Neuron (in vitro differentiated cells): Measurements from ENCODE around the gene LAMB4.

Experiments used
- H2AFZ ChIP-seq: one replicate; pipeline ENCODE4 v1.6.1; 2013; ENCODE audit warnings: low read depth, mild to moderate bottlenecking, inconsistent platforms, low read length, moderate library complexity
- H3K27me3 ChIP-seq: one replicate; pipeline ENCODE4 v1.6.1; 2013; ENCODE audit warnings: low read length; ENCODE audit not compliant: insufficient read depth
- H3K36me3 ChIP-seq: one replicate; pipeline ENCODE4 v1.6.1; 2013; ENCODE audit warnings: low read length; ENCODE audit not compliant: insufficient read depth
- H3K4me1 ChIP-seq: one replicate; pipeline ENCODE4 v1.6.1; 2013; ENCODE audit warnings: low read length; ENCODE audit not compliant: insufficient read depth
- H3K4me3 ChIP-seq: 2 replicates; pipeline ENCODE4 v1.5.1; 2013; ENCODE audit warnings: mild to moderate bottlenecking, low read length, moderate library complexity
- H3K9me3 ChIP-seq: one replicate; pipeline ENCODE4 v1.6.1; 2013; ENCODE audit warnings: low read length

The LAMB4 gene

DNA sequence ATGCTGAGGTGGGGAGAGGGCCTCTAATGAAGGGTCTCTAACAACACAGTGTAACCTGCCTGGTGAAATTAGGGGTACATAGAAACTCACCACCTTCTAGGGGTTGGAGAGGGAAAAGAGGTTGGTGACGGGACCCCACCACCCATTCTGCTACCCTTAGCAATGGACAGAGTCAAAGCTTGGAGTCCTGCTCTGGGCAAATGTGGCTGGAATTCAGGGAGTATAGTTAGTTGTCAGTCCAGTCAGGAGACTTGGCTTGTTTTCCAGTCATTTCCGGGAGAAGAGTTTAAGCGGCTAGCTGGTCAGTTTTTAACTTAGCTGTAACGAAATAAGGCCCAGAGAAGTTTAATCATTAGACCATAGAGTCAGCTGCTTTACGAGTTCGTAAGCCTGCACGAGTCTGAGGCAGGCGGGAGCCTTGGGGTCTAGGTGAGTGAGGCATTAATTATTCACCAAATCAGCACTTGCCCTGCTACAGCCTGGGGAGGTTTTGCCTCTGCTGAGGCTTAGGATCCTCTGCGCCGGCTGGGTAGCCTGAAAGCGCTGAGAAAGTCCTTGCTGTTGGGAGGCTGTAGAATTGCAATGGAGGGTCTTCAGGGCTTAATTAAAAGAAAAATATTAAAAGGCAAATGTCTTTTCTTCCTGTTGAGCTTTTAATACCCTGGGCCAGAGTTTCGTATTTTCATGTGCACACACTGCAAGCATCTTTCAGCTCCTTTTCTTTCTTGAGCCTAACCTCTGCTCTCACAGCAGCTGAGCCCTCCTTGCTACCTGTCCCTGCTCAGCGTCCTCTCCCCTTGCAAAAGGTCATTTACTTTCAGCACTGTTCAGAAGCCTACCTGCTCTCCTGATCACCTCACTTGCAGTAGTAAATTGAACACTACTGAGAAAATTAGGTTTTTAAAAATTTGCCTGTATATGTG is 125.7 kb downstream of the LAMB4 start:
- H3K4me1 ChIP-seq: peaks cover 7% of the 10 kb centered on the region
- H3K9me3 ChIP-seq: peaks cover 9% of the 10 kb centered on the region
- H3K27me3 ChIP-seq: peaks cover 27% of the 10 kb centered on the region
- H3K4me3 ChIP-seq: no peak overlapping the region
- no peaks in the 10 kb centered on the region for H3K36me3 ChIP-seq
- no peak overlapping the region for H2AFZ ChIP-seq

DNA sequence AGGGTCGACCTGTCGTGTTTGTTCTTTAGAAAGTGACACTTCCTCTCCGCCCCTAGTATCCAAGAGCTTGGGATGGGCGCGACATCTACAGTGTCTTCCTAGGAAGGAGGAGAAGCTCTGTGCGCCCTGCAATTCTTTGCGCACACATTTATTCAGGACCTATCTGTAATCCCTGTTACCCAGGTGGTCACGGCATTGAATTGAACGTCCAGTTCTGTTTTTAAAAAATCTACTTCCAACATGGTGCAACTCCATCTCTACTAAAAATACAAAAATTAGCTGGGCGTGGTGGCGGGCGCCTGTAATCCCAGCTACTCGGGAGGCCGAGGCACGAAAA is 126.6 kb downstream of the LAMB4 start:
- Histone ChIP-seq H3K27me3 (peaks cover 27% of the 10 kb centered on the region), H2AFZ (peak overlapping the region; percentile 97), H3K9me3 (peaks cover 9% of the 10 kb centered on the region), H3K4me3 (peak overlapping the region; percentile 59), H3K36me3 (no peaks in the 10 kb centered on the region), H3K4me1 (peaks cover 7% of the 10 kb centered on the region)

DNA sequence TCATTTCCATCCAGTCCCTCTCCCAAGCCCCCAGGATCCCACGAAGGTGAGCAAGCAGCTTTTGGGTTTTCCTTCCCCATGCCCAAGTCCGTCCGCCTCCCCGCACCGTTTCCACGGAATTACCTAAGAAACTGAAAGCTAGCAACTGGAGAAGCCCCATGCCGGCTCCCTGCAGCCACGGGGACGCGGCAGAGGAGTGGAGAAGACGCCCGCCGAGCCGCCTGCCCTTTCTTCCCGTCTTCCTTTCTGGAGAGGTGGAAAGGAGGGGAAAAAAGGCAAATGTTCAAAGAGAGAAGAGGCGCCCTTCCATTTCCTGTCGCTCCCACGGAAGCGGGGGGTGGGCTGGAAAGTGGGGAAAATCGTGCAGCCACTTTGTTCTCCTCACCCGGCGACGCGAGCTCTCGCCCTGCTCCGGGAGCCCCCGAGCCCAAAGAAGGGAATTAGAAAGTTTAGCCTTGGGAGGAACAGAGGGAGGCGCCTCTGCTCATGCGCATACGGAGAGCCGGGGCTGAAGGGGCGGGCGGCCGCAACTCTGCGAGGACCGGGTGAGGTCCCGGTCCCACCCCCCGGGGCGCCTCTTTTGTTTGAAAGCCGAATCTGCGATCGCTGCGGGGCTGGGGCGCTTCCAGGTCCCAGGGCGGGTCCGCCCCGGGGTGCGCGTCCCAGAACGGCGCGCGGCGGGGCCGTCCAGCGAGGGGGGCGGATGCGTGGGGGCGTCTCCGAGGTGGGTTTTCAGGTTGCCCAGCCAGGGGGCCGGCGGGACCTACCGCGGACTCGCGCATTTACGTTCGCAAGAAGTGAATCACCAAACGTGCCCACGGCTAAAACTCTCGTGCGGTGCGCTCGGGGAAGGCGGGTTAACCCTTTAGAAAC is 127.2 kb downstream of the LAMB4 start, which contains the start of gene LAMB1:
Gene LAMB1 (minus strand): TSS at position 436 of the 873 bp plus-strand sequence. CDS start 276 bp downstream, at position 160.
- Histone ChIP-seq H3K9me3 (peaks cover 9% of the 10 kb centered on the region), H3K4me3 (peak within 1 kb of the TSS; percentile 59), H3K36me3 (no peaks in the 10 kb centered on the region), H3K4me1 (peaks cover 7% of the 10 kb centered on the region), H3K27me3 (peaks cover 27% of the 10 kb centered on the region), H2AFZ (peak within 1 kb of the TSS; percentile 97)

- no peaks in the 10 kb centered on the region for H3K36me3 ChIP-seq
- peak overlapping the region; percentile 97 for H2AFZ ChIP-seq
- H3K4me3 ChIP-seq: peak overlapping the region; percentile 59
- peaks cover 27% of the 10 kb centered on the region for H3K27me3 ChIP-seq
- H3K4me1 ChIP-seq: peaks cover 7% of the 10 kb centered on the region
- peaks cover 9% of the 10 kb centered on the region for H3K9me3 ChIP-seq
Measured at GRCh38 chr7:108001764-108002725, 128.1 kb downstream of the LAMB4 start.

DNA sequence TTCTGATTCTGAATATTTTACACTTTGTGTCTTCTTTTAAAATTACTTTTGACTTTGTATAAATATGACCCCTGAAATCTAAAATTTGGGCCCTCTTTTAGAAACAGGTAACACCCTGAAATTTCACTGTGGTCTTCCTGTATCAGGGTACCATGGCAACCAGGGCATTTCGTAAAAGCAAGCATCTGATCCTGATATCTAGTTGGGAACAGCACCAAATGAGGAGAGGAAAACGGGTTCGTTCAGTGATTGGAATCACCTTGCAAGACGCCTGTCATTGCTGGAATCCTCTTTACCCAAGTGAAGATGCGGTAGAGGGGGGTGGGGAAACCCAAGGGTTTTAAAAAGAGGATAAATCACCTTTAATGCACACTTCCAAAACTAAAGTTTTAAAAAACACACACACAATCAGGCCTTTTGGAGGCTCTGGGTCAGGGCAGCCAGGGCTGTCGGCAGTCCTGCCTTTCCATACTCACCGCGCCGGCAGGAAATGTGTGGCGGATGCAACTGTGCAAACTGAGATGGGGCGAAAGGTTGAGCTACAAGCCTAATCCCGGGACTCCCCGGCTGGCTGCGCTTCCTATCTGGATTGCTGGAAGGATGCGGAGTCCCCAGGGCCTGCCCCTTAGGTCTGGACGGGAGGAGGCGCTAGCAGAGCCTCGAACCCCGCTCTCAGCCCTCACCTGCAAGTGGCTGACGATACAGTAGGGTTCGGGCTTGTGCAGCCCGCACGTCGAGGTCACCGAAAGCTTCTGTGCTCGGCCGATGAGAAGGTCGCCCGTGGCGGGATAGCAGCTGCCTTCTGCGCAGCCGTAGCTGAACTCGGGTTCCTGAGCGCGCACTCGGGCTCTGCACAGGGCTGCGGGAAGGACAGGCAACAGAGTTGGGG is 129.0 kb downstream of the LAMB4 start:
- Histone ChIP-seq H3K4me3 (no peak overlapping the region), H3K4me1 (peaks cover 10% of the 10 kb centered on the region), H3K9me3 (peaks cover 9% of the 10 kb centered on the region), H3K36me3 (no peaks in the 10 kb centered on the region), H2AFZ (no peak overlapping the region), H3K27me3 (peaks cover 25% of the 10 kb centered on the region)

DNA sequence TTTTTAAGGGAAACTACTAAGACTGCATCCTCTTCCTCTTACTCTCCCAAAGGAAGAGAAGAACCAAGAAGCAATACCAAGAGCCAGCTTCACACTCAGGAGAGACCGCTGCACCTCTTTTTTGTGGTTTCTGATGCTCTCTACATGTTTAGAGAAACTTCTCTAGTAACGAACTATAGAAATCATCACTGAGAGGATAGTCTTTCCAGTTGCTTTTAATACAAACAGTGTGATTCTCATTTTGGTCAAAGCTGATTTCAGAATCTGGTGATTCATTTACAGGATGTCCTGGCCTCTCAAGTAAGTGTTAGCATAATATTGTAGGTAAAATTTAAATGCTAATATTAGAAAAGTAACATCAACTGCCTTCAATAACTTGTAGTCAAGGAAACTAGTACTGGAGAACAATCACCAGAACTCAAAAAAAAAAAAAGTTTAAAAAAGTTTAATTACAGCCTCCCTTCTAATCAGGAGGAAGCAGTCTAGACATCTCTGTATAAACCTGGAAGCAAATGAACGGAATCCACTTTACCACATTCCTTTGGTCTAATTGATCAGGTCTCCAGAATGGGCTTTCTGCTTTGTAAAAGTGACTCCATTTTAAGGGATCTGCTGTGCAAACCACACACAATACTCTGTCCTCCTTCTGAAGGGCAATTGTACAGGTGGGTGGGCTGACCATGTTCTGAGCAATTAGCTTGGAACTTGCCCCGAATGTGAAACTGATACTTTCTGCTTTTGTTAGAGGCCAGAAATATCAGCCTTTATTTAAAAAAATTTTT is 130.2 kb downstream of the LAMB4 start:
- Histone ChIP-seq H3K4me3 (no peak overlapping the region), H3K36me3 (no peaks in the 10 kb centered on the region), H3K4me1 (peaks cover 22% of the 10 kb centered on the region)

DNA sequence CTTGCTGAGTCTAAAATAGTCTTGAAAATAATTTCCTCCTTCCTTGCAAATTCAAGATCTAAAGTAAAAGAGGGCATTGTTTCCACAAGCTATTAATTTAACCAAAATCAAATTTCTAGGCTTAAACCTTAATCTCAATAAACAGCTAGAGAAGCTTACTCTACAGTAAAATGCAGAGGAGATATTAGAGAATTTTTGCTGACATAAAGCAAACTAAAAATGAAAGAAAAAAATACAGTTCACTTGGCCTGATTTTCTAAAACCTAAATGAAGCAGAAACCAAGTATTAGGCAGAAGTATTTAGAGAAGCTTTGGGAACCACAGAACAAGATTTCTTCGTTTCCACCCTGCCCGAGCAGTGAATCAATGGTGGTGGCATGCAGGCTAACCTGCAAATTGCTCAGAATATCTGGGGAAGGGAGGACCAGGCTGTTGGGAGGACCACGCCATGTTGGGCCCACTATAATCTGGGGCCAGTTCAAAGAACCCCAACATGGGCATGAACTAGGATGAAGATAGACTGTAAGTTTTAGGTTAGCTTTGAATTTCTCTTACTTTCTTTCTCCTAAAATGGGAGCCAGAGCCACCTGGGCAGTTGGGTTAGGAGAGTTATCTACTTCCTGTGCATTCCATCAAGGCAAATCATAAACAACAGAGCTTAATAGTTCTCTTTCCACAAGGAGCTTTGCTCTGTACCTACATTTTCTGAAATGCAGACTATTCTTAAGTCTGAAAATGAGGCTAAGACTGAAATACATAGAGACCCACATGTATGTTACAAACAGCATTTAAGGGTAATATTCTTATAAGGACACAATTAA is 131.3 kb downstream of the LAMB4 start:
- Histone ChIP-seq H3K4me1 (peaks cover 32% of the 10 kb centered on the region), H3K27me3 (peaks cover 5% of the 10 kb centered on the region), H2AFZ (no peak overlapping the region), H3K9me3 (peaks cover 9% of the 10 kb centered on the region), H3K36me3 (no peaks in the 10 kb centered on the region), H3K4me3 (no peak overlapping the region)

More for the DNA sequence above, 130.2 kb downstream of the LAMB4 start:
- Histone ChIP-seq H3K9me3 (peaks cover 9% of the 10 kb centered on the region), H3K27me3 (peaks cover 14% of the 10 kb centered on the region), H2AFZ (no peak overlapping the region)

DNA sequence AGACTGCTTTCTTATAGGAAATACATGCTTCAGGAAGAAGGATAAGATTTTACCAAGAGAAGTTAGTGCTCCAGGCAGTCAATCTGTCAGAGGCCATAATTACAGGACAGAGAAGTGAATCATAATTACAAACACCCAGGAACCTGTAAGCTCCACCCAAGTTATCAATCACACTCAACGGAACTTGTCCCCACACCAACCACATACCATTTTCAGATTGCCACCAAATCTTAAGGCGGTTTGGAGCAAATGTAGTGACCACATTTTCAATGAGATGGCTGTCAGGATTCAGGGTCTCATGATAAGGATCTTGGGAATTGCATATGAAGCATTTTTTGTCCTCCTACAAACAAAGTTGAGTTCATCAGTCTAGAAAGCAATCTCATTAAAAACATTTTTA is 132.0 kb downstream of the LAMB4 start:
- Histone ChIP-seq H3K4me1 (peaks cover 35% of the 10 kb centered on the region), H3K27me3 (no peaks in the 10 kb centered on the region), H3K4me3 (no peak overlapping the region), H3K36me3 (no peaks in the 10 kb centered on the region), H2AFZ (no peak overlapping the region), H3K9me3 (peaks cover 9% of the 10 kb centered on the region)

DNA sequence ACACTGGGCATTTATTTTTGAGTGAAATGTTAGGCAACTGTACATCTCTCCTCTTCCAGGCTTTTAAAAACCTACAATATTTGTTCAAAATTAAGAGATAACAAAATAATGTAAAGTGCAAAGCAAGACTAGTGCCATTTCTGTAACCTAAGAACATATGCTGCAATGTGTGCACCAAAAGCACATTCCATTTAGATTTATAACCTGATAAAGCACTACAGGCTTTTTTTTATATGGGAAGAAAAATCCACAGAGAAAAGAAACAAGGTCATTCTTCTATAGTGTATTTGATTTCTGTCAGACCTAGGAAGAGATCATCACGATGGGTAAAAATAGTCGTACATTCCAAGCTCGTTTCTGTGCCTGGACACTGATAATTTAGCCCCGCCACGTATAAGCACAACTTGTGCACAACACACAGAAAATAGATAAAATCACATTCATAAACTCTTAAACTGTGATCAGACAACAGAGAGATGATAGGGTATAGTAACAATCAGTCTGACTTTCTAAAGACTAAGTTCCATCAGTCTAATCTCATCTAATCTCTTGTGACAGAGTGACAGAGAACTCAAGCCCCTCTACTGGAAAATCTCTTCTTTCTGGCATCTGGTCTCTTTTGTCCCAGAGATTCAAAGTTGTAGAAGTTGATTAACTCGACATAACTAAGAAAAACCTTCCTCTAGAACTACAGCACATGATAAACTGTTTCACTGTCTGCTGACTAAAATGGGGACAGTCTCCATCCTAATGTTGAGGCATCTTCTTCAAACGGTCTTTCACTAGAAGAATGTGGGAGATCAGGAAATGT is 133.9 kb downstream of the LAMB4 start:
- Histone ChIP-seq H3K36me3 (no peaks in the 10 kb centered on the region), H3K9me3 (peaks cover 1% of the 10 kb centered on the region), H3K4me3 (no peak overlapping the region), H2AFZ (no peak overlapping the region), H3K4me1 (peaks cover 28% of the 10 kb centered on the region), H3K27me3 (no peaks in the 10 kb centered on the region)
